DMS 273 treated with DMSO at 0.1 percent for 48 hours (cell line): ENCODE data around the gene KCNMA1.

Experiments used
- DNase-seq: peaks from one replicate; lab custom pipeline; 2025; lab: John Stamatoyannopoulos, UW

The KCNMA1 gene

DNA sequence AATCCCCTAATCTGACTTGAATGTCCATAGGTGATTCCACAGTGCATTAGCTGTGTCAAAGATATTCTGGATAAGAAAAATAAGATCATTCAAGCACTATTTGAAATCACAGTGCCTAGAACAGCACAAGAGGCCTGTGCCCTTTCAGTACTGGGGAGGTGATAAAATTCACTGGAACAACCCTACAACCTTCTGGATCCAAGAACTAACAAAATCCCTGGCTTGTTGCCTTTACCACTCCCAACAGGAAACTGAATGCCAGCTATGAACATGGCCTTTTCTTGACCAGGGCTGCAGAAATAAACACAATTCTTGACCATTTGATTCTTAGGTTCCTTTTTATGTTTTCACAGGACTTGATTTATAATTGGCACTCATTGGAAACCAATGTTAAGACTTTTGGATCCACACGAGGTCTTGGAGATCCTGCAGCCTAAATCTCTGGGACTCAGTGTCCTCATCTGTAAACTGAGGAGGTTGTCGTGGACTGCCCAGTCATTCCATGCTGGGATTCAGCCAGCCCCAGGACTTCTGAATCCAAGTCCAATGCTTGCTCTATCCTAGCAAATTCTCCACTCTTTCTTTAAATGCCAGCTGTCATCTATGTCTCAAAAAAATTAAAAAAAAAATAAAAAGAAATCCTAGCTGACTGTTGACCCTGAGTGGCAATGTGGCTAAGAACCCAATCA lies 624.7 kb downstream of the KCNMA1 start:
- no peak for DNase-seq

DNA sequence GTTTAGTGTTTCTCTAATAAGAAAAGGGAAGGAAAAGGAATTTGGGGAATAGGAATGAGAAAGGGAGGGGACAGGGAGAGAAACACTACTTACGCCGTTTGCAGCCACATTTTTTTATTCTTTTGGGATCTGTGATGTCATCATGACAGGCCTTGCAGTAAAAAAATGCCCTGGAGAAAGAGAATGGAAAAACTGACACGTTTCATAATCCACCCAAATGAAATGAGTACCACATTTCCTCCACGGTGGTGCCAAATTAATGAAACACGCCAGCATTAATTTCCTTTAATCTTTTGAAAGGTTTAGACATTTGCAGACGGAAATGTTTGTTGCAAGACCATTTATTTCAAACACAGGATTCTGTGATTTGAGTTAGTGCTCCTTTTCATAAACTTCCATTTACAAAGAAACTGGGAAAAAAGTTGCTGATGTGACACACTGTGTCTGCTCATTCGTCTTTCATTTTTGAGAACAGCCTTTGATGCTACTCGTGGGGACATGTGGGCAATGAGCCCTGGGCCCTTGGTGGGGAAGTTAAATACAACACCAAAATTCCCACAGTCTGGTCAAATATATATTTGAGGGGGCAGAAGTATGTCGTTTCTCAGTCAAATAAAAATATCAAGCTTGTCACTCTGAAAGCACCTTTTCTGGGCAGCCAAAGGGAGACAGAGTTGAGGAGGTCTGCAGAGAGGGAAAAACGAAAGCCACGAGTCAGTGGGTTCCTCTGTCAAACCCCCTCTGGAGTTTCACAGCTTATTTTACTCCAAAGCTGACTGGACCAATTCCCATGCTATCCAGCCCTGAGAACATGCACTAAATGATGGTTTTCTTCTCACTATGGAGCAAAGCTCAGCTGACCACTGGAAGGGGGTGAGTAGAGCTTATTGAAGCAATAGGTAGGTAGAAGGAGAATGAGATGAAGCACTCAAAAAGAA lies 625.5 kb downstream of the KCNMA1 start:
- DNase-seq, result no peak

DNA sequence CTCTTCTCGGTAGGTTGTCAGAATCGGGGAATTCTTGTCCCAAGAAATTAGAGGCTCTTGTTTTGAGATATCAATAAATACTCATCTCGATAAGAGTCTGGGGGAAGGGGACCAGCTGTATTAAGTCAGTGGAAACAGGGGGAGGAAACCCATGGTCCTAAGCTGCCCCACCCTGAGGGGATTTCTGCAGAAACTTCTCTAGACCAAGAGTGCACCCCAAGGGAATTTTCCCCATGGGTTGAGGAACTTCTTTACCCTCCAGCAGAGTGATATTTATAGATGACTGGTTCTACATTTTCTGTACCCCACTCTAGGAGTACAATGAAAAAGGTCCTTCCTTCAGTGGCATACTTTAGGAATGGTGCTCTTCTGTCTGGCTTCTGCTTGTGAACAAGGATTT lies 627.2 kb downstream of the KCNMA1 start:
- no peak for DNase-seq

DNA sequence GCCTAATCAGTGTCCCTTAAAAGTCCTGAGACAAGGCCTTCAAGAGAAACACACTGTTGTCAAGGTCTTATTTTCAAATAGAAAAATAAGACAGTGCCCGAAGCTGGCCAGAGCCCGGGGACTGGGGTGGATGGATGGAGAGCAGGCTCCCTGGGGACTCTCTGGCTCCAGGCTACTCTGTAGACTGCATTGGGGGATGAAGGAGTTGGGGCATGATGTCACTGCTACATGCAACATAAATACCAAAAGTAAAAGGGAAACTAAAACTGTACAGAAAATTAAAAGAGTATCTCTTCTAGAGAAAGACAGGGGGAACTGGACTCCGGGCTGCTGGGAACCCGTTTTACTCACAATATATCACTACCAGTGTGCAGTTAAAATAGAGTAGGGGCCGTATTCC lies 629.8 kb downstream of the KCNMA1 start:
- DNase-seq, result no peak

DNA sequence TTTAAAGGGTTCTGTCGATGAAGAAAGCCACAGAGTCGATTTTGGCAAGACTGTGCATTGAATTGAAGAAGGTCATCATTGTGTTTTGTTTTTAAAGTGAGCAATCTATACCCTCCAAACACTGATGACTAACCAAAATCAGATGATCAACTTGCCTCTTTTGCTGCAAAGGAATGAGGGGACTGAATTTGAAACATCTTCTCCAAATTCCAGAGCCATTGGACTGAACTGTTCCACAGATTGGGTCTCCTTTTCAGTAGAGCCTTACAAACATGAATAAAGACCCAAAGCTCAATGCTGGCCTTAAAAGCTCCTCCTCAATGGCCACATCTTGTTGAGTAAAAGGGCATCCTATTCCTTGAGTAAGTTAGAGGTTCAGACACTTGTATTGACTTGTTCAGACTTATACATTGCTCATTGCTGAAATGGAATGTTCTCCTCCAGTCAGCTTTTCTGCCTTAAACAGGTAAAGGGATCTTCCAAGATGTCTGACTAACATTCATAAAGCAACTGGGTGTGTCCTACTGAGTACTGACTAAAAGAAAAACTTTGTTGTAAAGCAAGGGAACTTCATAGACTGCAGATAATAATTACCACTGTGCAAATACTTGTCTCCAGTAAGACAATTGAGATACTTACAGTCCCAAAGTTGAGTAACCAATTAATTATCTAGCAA lies 630.6 kb downstream of the KCNMA1 start:
- no peak for DNase-seq

DNA sequence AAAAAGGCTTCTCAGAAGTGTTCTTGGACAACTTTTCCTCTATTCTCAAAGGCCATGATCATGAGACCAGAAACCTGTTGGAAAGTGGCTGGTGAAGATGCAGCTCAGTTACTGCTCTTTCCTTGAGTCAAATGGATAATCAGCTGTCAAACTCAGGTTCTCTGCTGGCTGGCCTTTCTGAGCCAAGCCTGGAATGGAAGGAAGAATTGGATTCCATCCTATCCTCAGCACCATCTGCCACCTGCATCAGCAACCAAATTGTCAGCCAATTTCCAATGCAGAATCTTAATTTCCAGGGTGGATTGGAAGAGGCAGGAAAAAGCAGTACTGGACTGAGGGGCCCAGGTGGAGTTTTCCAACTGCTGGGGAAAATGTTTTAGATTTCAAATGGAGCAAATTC lies 631.7 kb downstream of the KCNMA1 start:
- DNase-seq, result no peak

DNA sequence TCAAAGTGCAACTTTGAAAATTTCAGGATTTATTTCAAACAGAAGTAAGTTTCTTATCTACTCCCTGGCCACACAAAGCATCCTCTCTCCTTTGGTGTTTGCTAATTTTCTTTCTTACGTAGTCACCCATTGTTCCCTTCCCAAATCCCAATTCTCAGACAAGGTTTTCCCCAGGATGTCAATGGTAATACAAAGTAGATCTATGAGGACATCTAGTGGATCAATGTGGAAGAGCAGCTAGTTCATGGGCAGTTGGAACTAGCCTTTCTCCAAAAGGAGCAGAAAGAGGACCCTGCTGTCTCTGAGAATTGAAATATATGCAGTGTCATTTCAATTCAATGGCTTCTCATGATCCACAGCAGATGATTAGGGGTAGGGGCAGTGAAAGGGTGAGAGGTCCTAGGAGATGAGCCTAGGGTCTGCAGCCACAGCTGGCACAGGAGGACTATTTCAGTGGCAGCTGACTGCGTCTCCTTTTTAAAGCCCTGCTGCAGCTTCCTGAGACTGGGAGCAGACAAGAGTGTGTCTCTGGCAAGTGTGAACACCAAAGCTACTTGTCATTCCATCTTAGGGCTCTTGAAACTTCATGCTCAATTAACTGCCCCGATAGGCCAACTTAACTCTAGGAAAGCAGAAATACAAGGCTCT lies 632.6 kb downstream of the KCNMA1 start:
- DNase-seq, result no peak

DNA sequence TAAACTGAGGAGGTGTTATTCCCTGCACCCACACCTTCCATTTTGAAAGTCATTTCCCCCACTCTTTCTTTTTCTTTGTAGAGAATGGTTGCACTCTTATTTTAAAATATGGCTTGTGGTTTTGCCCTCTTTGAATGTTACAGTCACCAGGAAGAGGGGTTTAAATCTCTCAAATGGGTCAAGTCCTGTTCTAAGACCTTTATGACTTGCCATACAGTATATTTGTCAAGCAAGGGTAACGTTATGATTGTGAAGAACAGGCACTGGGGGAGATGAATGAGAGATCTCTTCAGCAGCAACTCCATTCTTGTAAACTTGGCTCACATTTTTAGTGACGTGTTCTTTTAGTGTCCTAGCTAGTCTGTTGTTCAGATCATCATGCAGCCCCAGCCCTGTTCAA lies 634.7 kb downstream of the KCNMA1 start:
- no peak for DNase-seq

DNA sequence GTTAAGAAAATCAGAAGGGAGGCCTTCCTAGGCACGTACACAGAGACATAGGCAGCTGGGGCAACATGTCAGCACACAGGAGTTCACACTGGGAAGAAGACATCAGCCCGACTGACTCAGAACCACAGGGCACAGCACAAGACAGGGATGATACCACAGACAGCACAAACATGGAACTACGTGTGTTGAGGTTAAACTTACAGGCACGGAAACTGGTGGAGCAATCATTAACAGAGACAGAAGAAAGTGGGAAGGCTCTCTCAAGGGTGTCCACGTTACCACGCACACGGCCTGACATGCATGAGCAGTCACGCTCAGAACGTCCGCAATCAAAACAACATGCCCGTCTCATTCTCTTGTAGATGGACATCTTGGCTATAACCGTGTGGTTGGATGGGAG lies 636.4 kb downstream of the KCNMA1 start:
- DNase-seq, result no peak

DNA sequence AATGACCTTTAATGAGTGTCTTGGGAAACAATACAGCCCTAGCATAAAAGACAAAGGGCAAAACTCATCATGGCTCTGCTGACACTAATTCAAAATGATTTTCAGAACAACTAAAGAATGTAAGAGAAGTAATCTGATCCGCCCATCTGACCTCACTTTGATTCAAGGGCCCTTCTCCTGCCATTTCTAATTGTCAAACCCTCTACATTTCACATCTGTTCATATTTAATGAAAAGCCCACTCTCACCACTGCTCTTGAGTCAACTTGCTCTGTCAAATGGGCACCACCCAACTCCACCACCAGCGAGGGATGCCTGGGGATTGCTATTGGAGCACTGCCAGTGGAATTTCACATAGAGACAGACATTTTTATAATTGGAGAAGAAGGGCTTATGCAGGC lies 639.2 kb downstream of the KCNMA1 start:
- DNase-seq, result no peak

DNA sequence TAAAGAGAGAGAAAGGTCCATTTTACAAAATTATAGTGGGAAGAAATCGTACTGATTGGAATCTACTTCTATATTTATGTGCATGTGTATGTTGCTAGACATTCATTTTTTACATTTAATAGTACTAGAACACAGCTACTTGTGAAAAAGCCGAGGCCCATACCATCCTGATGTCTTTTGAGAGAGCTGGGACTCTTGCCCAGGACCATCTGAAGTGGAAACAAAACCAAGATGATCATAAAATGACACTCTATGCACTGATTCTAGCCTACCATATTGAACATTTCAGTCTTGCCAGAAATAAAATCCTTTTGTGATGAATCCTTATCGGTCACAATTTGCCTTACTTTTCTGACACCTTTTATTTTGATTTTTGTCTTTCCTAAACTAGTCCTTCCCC lies 640.0 kb downstream of the KCNMA1 start:
- DNase-seq, result no peak

DNA sequence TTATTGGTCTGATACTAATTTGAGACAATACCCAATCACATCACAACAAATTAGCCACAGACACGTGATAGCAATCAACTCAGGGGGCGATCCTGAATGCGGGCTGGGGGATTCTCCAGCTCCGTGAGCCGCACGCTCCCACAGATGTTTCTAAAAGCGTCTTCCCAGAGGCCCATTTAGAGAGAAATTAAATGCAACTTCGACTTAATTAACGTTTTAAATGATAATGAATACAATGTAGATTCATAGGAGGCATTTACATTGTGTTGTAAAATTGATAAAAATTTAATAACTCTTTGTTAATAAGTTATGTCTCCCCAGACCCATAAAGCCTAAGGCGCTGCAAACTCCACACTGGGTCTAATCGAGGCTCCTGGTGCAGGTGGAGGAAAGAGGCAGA lies 642.6 kb downstream of the KCNMA1 start:
- no peak for DNase-seq

DNA sequence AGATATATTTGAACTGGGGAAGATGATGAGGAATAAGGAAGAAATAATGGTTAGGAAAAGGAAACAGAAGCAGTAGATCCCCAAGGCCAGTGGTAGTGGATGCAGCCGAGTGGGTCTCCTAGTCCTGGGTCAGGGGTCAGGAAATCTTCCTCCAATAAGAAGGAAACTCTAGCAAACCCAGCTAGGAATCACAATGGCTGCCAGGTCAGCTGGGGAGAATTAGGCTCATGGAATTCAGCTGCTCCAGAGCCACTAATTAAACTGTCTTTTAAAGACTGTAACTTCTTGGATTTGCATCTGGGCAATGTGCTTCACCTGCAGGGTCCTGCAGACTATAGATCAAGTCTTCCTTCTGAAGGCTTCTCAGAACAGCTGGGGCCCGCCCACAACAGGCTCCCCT lies 644.4 kb downstream of the KCNMA1 start:
- DNase-seq, result no peak

DNA sequence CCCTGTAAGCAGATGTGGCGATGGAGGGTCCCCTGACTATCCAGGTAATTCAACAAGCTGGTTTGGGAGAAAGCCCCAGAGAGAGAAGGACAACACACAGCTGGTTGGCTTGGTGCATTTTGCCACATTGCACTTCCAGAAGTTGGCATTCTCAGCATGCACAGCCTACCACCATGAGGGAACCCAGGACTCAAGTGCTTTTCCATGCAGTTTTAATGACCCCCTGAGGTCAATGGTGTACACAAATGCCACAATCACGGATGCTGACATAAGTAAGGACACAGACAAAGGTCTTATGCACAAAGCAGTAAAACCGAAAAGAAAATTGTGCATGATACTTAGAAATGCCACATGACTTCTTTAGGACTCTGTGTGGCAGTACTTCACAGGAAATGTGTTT lies 645.1 kb downstream of the KCNMA1 start:
- DNase-seq, result no peak

DNA sequence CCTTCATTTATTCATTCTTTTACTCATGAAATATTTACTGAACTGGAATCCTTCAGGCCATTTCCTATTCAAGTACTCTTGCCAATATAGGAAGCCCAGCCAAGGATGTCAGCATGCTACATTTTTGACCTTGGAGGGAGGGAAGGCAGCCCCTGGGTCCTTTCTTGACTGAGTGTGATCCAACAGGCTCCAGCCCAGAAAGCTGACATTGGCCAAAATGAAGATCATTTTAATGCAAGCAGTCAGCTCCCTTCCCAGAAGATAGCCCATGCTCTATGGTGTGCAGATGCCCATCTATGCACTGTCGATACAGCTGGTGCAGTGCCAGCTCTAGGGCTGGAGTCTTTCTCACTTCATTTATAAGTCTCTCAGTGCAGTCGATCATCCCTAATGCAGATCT lies 646.0 kb downstream of the KCNMA1 start:
- DNase-seq, result no peak

DNA sequence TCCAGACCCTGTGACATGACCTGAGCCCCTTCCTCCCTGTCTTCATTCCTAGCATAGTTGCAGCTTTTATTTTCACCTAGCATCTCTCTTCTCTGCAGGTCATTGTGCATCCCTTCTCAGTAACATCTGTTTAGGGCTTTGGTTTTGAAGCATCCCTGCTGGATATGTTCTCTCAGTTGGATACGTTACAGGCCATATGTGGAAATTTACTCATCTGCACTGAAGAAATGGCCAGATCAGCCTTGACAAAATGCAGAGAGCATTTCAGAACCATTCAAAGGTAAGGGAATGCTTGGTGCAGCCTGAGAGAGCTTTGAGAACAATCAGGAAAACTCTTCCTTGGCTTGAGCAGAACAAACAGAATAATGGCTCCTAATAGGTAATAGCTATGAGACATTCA lies 647.0 kb downstream of the KCNMA1 start:
- DNase-seq, result no peak

DNA sequence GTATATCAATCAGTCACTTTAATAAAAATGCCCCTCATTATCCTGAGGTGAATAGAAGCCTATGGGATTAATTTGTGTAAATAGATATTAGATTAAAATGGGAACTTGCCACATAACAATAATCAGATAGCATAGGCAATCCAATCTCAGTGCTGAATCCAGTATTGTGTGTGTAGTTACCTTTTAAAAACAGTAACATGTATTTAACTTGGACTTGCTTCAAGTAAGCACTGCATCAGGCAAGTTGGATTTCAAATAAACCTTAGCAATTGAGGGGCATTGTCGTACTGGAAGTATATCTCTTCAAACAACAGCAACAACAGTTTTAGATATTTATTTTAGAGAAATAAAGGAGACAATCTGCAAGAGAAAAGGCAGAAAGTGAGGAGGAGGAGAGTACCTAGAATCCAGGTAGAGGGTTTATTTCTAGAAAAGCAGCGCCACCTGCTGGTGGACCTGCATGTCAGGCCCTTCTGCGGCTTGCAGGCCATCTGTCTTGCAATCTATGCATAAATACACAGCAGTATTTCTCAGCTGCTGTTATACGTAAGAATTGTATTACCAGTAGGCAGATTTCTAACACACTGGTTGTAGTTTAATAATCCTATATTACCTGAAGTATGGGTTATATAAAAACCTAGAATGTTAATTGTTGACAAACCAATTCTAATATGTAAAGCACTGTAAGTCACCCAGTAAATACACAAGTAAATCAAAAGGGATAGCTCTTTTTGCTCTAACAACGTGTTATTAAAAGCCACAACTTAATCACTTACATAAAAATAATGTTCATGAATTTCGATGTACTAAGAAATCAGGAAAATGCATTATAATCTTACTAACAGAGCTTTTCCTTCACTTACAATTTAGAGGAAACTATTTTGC lies 652.8 kb downstream of the KCNMA1 start:
- no peak for DNase-seq

DNA sequence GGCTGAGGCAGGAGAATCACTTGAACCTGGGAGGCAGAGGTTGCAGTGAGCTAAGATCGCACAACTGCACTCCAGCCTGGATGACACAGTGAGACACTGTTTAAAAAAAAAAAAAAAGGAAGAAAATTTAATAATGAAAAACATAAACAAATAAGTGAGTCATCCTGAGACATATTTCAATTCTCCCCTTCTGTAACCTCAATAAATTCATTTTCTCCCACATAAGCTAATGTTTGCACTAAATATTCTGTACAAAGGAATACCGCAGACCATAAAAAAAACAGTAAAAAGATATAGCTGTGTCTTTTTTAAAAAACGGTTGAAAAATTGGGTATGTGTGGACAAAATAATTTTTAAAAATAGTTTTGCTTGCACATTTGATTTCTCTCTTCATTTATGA lies 654.0 kb downstream of the KCNMA1 start:
- DNase-seq, result no peak

DNA sequence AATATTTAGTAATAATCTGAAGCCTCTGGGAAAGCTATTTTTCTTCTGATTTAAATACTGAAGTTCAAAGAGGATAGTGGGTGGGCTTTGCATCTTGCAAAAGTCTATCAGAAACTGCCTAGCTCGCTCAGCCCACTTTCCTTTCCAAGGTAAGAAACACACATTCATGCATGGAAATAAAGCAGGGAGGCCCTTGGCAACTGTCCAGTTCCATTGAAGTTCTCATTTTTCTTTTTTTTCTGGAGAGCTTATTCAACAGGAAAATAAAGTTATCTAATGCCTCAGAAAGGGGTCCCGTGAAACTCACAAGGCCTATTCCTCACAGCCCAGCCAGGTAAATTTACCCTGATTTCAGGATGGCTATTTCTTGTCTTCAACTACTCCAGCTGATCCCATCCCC lies 654.9 kb downstream of the KCNMA1 start:
- no peak for DNase-seq

DNA sequence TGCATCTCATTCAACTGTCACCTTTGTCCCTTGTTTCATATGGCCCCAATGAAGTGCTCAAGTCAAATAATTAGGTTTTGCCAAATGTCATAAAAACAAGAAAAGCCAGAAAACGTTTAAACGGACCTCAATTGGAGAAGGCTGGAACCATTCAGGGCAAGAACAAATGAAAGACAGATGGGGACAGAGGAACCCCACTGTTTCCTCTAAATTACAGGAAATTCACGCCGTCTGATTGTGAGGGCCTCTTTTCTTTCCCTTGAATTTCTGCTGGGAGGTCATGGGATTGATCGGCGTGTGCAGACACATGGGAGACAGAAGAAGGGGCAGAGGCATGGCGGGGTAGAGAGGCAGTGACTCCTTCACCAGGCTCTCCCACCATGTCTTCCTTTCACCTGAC lies 656.4 kb downstream of the KCNMA1 start:
- no peak for DNase-seq

DNA sequence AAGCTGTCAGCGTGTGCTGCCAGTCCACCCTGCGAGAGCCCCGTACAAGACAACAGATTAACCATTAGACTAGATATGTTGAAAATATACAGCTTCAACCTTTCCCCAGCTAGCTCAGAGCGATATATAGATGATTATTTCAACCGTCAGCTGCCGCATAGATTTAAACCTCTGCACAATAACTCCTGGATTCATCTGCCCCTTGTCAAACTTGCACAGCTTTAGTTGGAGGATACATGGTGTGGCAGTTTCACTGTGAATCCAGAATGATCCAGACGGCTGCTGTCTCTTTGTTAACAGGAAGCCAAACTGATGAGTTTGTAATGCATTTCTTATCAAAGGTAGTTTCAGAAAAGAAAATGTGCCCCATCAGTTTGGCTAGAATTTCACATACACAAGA lies 659.7 kb downstream of the KCNMA1 start:
- no peak for DNase-seq
